ENCODE measurements around the gene SIM1. TPM values are rescaled to one million over a fixed set of nuclear protein-coding genes. Genes with fewer than 3 reads are reported as not detected.

Gene SIM1
- total RNA-seq, 1 donor from 2014 or later = not detected

- intact Hi-C loops (cut with DNase I) = no loop called here
- no peaks in the 10 kb centered on the region for H3K27me3 ChIP-seq
- no peak overlapping the region for H3K27ac ChIP-seq
- no peaks in the 10 kb centered on the region for H3K36me3 ChIP-seq
- no peaks in the 10 kb centered on the region for H3K9me3 ChIP-seq
- TF ChIP-seq CTCF (IDR thresholded peaks at IDR 0.05) = no peak
- no peak overlapping the region for H3K4me3 ChIP-seq
- peaks cover 0 to 16% of the 10 kb centered on the region in 2 donors for H3K4me1 ChIP-seq
- DNase-seq (ENCODE audit: low spot score in 2 of 2) = no peak
These were observed 120.4 kb downstream of the SIM1 start for GRCh38 chr6:100344321-100344720.

GRCh38 chr6:100343316-100344077 is 121.2 kb downstream of the SIM1 start:
- no peaks in the 10 kb centered on the region for H3K9me3 ChIP-seq
- H3K27ac ChIP-seq = peak overlapping the region in 1 of 2 donors; percentile 36
- DNase-seq (ENCODE audit: low spot score in 2 of 2) = no peak
- H3K4me1 ChIP-seq = peaks cover 0 to 16% of the 10 kb centered on the region in 2 donors
- intact Hi-C loops (cut with DNase I) = no loop called here
- no peaks in the 10 kb centered on the region for H3K36me3 ChIP-seq
- TF ChIP-seq CTCF (IDR thresholded peaks at IDR 0.05) = no peak
- H3K4me3 ChIP-seq = no peak overlapping the region
- H3K27me3 ChIP-seq = no peaks in the 10 kb centered on the region

- no peaks in the 10 kb centered on the region for H3K36me3 ChIP-seq
- H3K4me1 ChIP-seq = peaks cover 0 to 16% of the 10 kb centered on the region in 2 donors
- H3K27me3 ChIP-seq = no peaks in the 10 kb centered on the region
- intact Hi-C loops (cut with DNase I) = no loop called here
- no peak overlapping the region for H3K27ac ChIP-seq
- DNase-seq (ENCODE audit: low spot score in 2 of 2) = no peak
- H3K9me3 ChIP-seq = no peaks in the 10 kb centered on the region
- TF ChIP-seq CTCF (IDR thresholded peaks at IDR 0.05) = no peak
- no peak overlapping the region for H3K4me3 ChIP-seq
These were observed 121.9 kb downstream of the SIM1 start for GRCh38 chr6:100342830-100343229.

GRCh38 chr6:100339574-100340255 is 125.0 kb downstream of the SIM1 start:
- intact Hi-C loops (cut with DNase I) = no loop called here
- Histone ChIP-seq H3K36me3 (no peaks in the 10 kb centered on the region), H3K4me1 (peaks cover 0 to 3% of the 10 kb centered on the region in 2 donors), H3K9me3 (no peaks in the 10 kb centered on the region), H3K27ac (no peak overlapping the region), H3K4me3 (no peak overlapping the region), H3K27me3 (no peaks in the 10 kb centered on the region)
- no peak for DNase-seq (ENCODE audit: low spot score in 2 of 2)
- no peak for TF ChIP-seq CTCF (IDR thresholded peaks at IDR 0.05)

GRCh38 chr6:100338090-100338489 is 126.6 kb downstream of the SIM1 start:
- no peaks in the 10 kb centered on the region for H3K36me3 ChIP-seq
- H3K4me1 ChIP-seq = no peaks in the 10 kb centered on the region
- H3K9me3 ChIP-seq = no peaks in the 10 kb centered on the region
- no peak for DNase-seq (ENCODE audit: low spot score in 2 of 2)
- TF ChIP-seq CTCF (IDR thresholded peaks at IDR 0.05) = no peak
- H3K27me3 ChIP-seq = no peaks in the 10 kb centered on the region
- intact Hi-C loops (cut with DNase I) = no loop called here
- H3K27ac ChIP-seq = no peak overlapping the region
- H3K4me3 ChIP-seq = no peak overlapping the region
